Natural killer cell (primary cell): ENCODE measurements around the gene SRMS. TPM values are rescaled to one million over a fixed set of nuclear protein-coding genes. Genes with fewer than 3 reads are reported as not detected.

ENCODE experiments used
- total RNA-seq, 4 donors: library from RNA; stranded (reverse); fragments of 120-200 nt in 1 of 4; gene quantifications; one replicate each; pipeline versions ENCODE4 v1.2.3 to v1.2.4, GENCODE V29; 2013 to 2022

SRMS gene
- total RNA-seq, 3 donors from 2014 or later (not counting 1 experiment from before 2014, with no cell fraction given), result 0.16 to 0.23 TPM; not detected in 1

Other genes starting within 250 kb of the SRMS start
- gene CHRNA4, start 186.4 kb downstream of the SRMS start, total RNA-seq, result not detected
- gene KCNQ2, start 75.1 kb downstream of the SRMS start, total RNA-seq, result not detected
- under 1 TPM; 0.14 to 0.86 (median 0.35) TPM for gene EEF1A2, start 48.7 kb downstream of the SRMS start, total RNA-seq
- gene PPDPF, start 27.0 kb downstream of the SRMS start, total RNA-seq, result 100 to 1,000 TPM in 2 of 3 donors, 10 to 100 TPM in 1; 95.5 to 197 (median 159) TPM
- under 1 TPM in 2 of 3 donors, not detected in 1; 0.16 to 0.48 TPM for gene PTK6, start 10.4 kb downstream of the SRMS start, total RNA-seq
- under 1 TPM; 0.19 to 0.75 (median 0.25) TPM for gene FNDC11, start 6.4 kb upstream of the SRMS start, total RNA-seq
- gene HELZ2, start 26.5 kb upstream of the SRMS start, total RNA-seq, result 10 to 100 TPM; 85.2 to 90.7 (median 89.4) TPM
- gene GMEB2, start 79.4 kb upstream of the SRMS start, total RNA-seq, result 10 to 100 TPM; 11.7 to 15.1 (median 14.6) TPM
- 10 to 100 TPM in 1 of 3 donors, 1 to 10 TPM in 2; 6.7 to 12.9 (median 8.3) TPM for gene STMN3, start 105.7 kb upstream of the SRMS start, total RNA-seq
- gene RTEL1, start 110.6 kb upstream of the SRMS start, total RNA-seq, result 10 to 100 TPM; 36.3 to 52.0 (median 40.4) TPM
- not detected for gene TNFRSF6B, start 148.9 kb upstream of the SRMS start, total RNA-seq
- 10 to 100 TPM; 43.9 to 55.8 (median 50.6) TPM for gene ARFRP1, start 160.2 kb upstream of the SRMS start, total RNA-seq
- gene ZGPAT, start 160.3 kb upstream of the SRMS start, total RNA-seq, result 10 to 100 TPM; 39.3 to 47.7 (median 46.1) TPM
- 10 to 100 TPM; 86.5 to 94.4 (median 91.7) TPM for gene LIME1, start 188.9 kb upstream of the SRMS start, total RNA-seq
- 100 to 1,000 TPM in 1 of 3 donors, 10 to 100 TPM in 2; 90.4 to 100 (median 95.5) TPM for gene SLC2A4RG, start 192.0 kb upstream of the SRMS start, total RNA-seq